NT2/D1 (cell line): ENCODE results near the gene FEZF2.

ENCODE experiments used
- SUZ12 ChIP-seq: IDR thresholded peaks from 2 replicates; pipeline ENCODE4 v1.6.1; 2011; ENCODE audit not compliant: insufficient read length, insufficient read depth; ENCODE audit errors: extremely low read depth
- YY1 ChIP-seq: IDR thresholded peaks from 2 replicates; pipeline ENCODE4 v1.6.1; 2011; ENCODE audit not compliant: insufficient read length, insufficient read depth
- ZNF274 ChIP-seq: IDR thresholded peaks from 2 replicates; pipeline ENCODE4 v1.6.1; 2011; ENCODE audit warnings: mild to moderate bottlenecking, low read depth, low read length

DNA sequence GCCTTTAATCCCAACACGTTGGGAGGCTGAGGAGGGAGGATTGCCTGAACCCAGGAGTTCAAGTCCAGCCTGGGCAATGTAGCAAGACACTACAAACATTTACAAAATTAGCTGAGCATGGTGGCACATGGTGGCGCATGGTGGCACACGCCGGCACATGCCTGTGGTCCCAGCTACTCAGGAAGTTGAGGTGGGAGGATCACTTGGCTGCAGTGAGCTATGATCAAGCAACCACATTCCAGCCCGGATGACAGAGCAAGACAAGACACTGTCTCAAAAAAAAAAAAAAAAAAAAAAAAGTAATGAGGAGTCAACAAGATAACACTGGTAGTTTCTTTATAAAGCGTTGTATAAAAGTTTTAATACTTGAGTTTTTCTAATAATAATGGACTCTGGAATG, 10.1 kb downstream of the FEZF2 start:
- no peak for TF ChIP-seq YY1
- no peak for TF ChIP-seq ZNF274
- no peak for TF ChIP-seq SUZ12
